ENCODE results near the gene JAG1.

DNA sequence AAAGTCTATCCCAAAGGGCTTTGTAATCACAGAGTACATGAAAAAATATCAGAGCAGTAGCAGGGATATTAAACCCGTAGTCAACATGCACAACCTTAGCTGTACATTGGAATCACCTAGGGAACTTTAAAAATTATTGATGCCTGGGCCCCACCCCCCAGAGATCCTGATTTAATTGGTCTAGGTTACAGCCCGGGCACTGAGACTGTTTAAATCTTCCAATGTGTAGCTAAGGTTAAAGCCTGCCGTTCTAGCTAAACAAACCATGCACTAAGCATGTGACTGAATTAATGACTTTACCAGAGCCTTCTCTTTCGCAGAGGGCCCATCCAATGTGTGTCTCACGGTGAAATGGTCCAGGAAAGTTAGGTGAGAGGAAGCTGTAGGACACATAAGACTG lies 14.1 kb upstream of the JAG1 start:
- TF ChIP-seq ZNF77 (CRISPR knock-in tag; IDR thresholded peaks at IDR 0.05) (no peak), CTCF (IDR thresholded peaks at IDR 0.05 in 2 of 3, conservative IDR thresholded peaks at IDR 0.05 in 1 of 3; ENCODE audit: insufficient read depth in 2 of 3, low read depth in 1 of 3, low read length in 3 of 3) (no peak), POU5F1 (IDR thresholded peaks at IDR 0.05; ENCODE audit: borderline replicate concordance, low read depth, low read length, partially characterized antibody) (no peak), ATF3 (IDR thresholded peaks at IDR 0.05) (no peak), ATF3 (CRISPR knock-in tag; conservative IDR thresholded peaks at IDR 0.05) (no peak), SMAD4 (CRISPR knock-in tag; conservative IDR thresholded peaks at IDR 0.05) (no peak), SIRT6 (IDR thresholded peaks at IDR 0.05; ENCODE audit: low read depth, low read length) (no peak), FOXO4 (CRISPR knock-in tag; IDR thresholded peaks at IDR 0.05) (no peak)

Measured in K562 (cell line).